Liver (tissue), 9 donors: ENCODE measurements around the gene KIAA0513. TPM values are rescaled to one million over a fixed set of nuclear protein-coding genes. Genes with fewer than 3 reads are reported as not detected.
A peak's percentile ranks its signal among the peaks of the same experiment; 100 is the strongest.

ENCODE experiments used
- DNase-seq: peaks from one replicate; pipeline ENCODE4 v3.0.0-alpha.2; 2017; ENCODE audit warnings: low spot score
- H3K27ac ChIP-seq, 2 donors: one replicate each; pipeline ENCODE4 v1.7.0; 2013; ENCODE audit warnings: inconsistent platforms in 2 of 2, low read length in 2 of 2, control low read depth in 1 of 2, low read depth in 1 of 2, mild to moderate bottlenecking in 1 of 2
- H3K27me3 ChIP-seq, 4 donors: one replicate each; pipeline versions ENCODE4 v1.6.1 to v1.7.0; 2013; ENCODE audit warnings: low read length in 3 of 4, inconsistent platforms in 1 of 4, mild to moderate bottlenecking in 1 of 4, moderate library complexity in 1 of 4; ENCODE audit not compliant: control insufficient read depth in 4 of 4, insufficient read depth in 4 of 4
- H3K36me3 ChIP-seq, 4 donors: one replicate each; pipeline versions ENCODE4 v1.6.1 to v1.7.0; 2013; ENCODE audit warnings: low read length in 3 of 4, mild to moderate bottlenecking in 3 of 4, low read depth in 1 of 4, moderate library complexity in 1 of 4; ENCODE audit not compliant: control insufficient read depth in 4 of 4, insufficient read depth in 3 of 4
- H3K4me1 ChIP-seq, 4 donors: one replicate each; pipeline versions ENCODE4 v1.6.1 to v1.7.0; 2013; ENCODE audit warnings: low read length in 3 of 4, mild to moderate bottlenecking in 3 of 4, moderate library complexity in 1 of 4; ENCODE audit not compliant: control insufficient read depth in 4 of 4, insufficient read depth in 4 of 4
- H3K4me3 ChIP-seq, 3 donors: one replicate each; pipeline versions ENCODE4 v1.6.1 to v1.7.0; 2013; ENCODE audit warnings: low read length in 3 of 3, control low read depth in 1 of 3, low read depth in 1 of 3, mild to moderate bottlenecking in 1 of 3
- H3K9ac ChIP-seq, 2 donors: one replicate each; pipeline ENCODE4 v1.7.0; 2013; ENCODE audit warnings: low read length in 2 of 2, mild to moderate bottlenecking in 2 of 2, moderate library complexity in 2 of 2, control low read depth in 1 of 2, low read depth in 1 of 2
- H3K9me3 ChIP-seq, 4 donors: one replicate each; pipeline versions ENCODE4 v1.6.1 to v1.7.0; 2013; ENCODE audit warnings: low read length in 3 of 4; ENCODE audit not compliant: control insufficient read depth in 4 of 4
- ATF3 ChIP-seq: IDR thresholded peaks from 2 replicates; pipeline ENCODE4 v1.6.1; 2016; ENCODE audit warnings: antibody characterized with exemption
- CTCF ChIP-seq: fragments of 150-350 bp; IDR thresholded peaks from 2 replicates; pipeline ENCODE4 v1.5.1; 2017; ENCODE audit warnings: improper control_type of control experiment, low read depth, low read length; ENCODE audit not compliant: missing input control
- EGR1 ChIP-seq, 2 donors: IDR thresholded peaks; 2 replicates each; pipeline ENCODE4 v1.6.1; 2016 to 2018; ENCODE audit warnings: antibody characterized with exemption in 2 of 2, low read depth in 2 of 2
- FOXA1 ChIP-seq: IDR thresholded peaks from 2 replicates; pipeline ENCODE4 v1.6.1; 2016; ENCODE audit warnings: antibody characterized with exemption
- FOXA2 ChIP-seq: IDR thresholded peaks from 2 replicates; pipeline ENCODE4 v1.6.1; 2016; ENCODE audit warnings: antibody characterized with exemption
- GABPA ChIP-seq, 2 donors: IDR thresholded peaks in 1 of 2; conservative IDR thresholded peaks in 1 of 2; 2 replicates each; pipeline ENCODE4 v1.6.1; 2016; ENCODE audit warnings: antibody characterized with exemption in 2 of 2, mild to moderate bottlenecking in 1 of 2, moderate library complexity in 1 of 2
- HNF4A ChIP-seq, 2 donors: conservative IDR thresholded peaks; 2 replicates each; pipeline ENCODE4 v1.6.1; 2016; ENCODE audit warnings: antibody characterized with exemption in 2 of 2, mild to moderate bottlenecking in 2 of 2
- NR2F2 ChIP-seq: IDR thresholded peaks from 2 replicates; pipeline ENCODE4 v1.6.1; 2016; ENCODE audit warnings: antibody characterized with exemption
- RAD21 ChIP-seq, 2 donors: IDR thresholded peaks; 2 replicates each; pipeline ENCODE4 v1.6.1; 2016; ENCODE audit warnings: antibody characterized with exemption in 2 of 2, mild to moderate bottlenecking in 2 of 2
- REST ChIP-seq: IDR thresholded peaks from 2 replicates; pipeline ENCODE4 v1.6.1; 2016; ENCODE audit warnings: antibody characterized with exemption, mild to moderate bottlenecking
- SP1 ChIP-seq: IDR thresholded peaks from 2 replicates; pipeline ENCODE4 v1.6.1; 2018; ENCODE audit warnings: antibody characterized with exemption, mild to moderate bottlenecking
- TAF1 ChIP-seq: conservative IDR thresholded peaks from 2 replicates; pipeline ENCODE4 v1.6.1; 2016; ENCODE audit warnings: antibody characterized with exemption, mild to moderate bottlenecking
- YY1 ChIP-seq: IDR thresholded peaks from 2 replicates; pipeline ENCODE4 v1.6.1; 2016; ENCODE audit warnings: antibody characterized with exemption, mild to moderate bottlenecking
- ZBTB33 ChIP-seq: IDR thresholded peaks from 2 replicates; pipeline ENCODE4 v1.6.1; 2016; ENCODE audit warnings: antibody characterized with exemption
- WGBS: extraction: QIAGEN DNeasy Blood & Tissue Kit; methylation state at CpG from one replicate; pipeline ENCODE4 v1.1.7; 2013; 5-methylcytosine and 5-hydroxymethylcytosine counted together
- polyA plus RNA-seq, 2 donors: library from polyadenylated mRNA; stranded (reverse) in 1 of 2; unstranded in 1 of 2; fragments of 200-250 nt in 1 of 2; fragments of >200 nt in 1 of 2; fragmentation: Nextera tagmentation in 1 of 2; extraction: Ambion mirVana in 1 of 2; gene quantifications; one replicate each; pipeline versions ENCODE4 v1.2.1 to v1.2.3, GENCODE V29; 2013 to 2015
- total RNA-seq, 2 donors: library from RNA; depleted of rRNA; stranded (reverse); fragments of >200 nt; gene quantifications; one replicate each; pipeline ENCODE4 v1.2.3, GENCODE V29; 2014
- donor health status: healthy.
- donor health status: healthy.
- donor health status: healthy.
- donor health status: healthy.
- donor health status: healthy.

KIAA0513 gene
- total and polyA plus RNA-seq, 4 donors = 1.5 to 5.9 (median 2.9) TPM

- TF ChIP-seq REST (peak; percentile 52), FOXA2 (no peak), ATF3 (no peak), FOXA1 (no peak)
These were observed 16.4 kb upstream of the KIAA0513 start, which contains the start of gene ZDHHC7 (continued) for GRCh38 chr16:85010931-85011845.

- peaks cover 0 to 25% (median 14%) of the 10 kb centered on the region in 4 donors for H3K4me1 ChIP-seq
- H3K27me3 ChIP-seq = no peaks in the 10 kb centered on the region
- DNase-seq = no peak
- no peaks in the 10 kb centered on the region for H3K36me3 ChIP-seq
- WGBS = 9% methylated on average over 17 of the region's 17 CpGs
- H3K27ac ChIP-seq = peak overlapping the region; percentile 93 to 95
- H3K9ac ChIP-seq = peak overlapping the region; percentile 90 to 94
- H3K9me3 ChIP-seq = no peaks in the 10 kb centered on the region
- TF ChIP-seq TAF1 (peak; percentile 43), NR2F2 (peak; percentile 9), HNF4A (conservative IDR thresholded peaks at IDR 0.05) (no peak), YY1 (peak; percentile 19), GABPA (IDR thresholded peaks at IDR 0.05 in 1 of 2, conservative IDR thresholded peaks at IDR 0.05 in 1 of 2) (no peak), EGR1 (IDR thresholded peaks at IDR 0.05; ENCODE audit: low read depth in 2 of 2) (no peak)
- peak overlapping the region; percentile 80 to 90 (median 89) for H3K4me3 ChIP-seq
These were observed 15.7 kb upstream of the KIAA0513 start for GRCh38 chr16:85011846-85012284.

- no peaks in the 10 kb centered on the region for H3K27me3 ChIP-seq
- no peak for DNase-seq
- H3K4me1 ChIP-seq = peaks cover 0 to 17% (median 11%) of the 10 kb centered on the region in 4 donors
- no peaks in the 10 kb centered on the region for H3K9me3 ChIP-seq
- H3K27ac ChIP-seq = no peak overlapping the region
- 69% methylated on average over 2 of the region's 2 CpGs for WGBS
- TF ChIP-seq CTCF (no peak), FOXA1 (no peak), ZBTB33 (no peak), RAD21 (IDR thresholded peaks at IDR 0.05) (no peak), TAF1 (no peak), FOXA2 (no peak), HNF4A (conservative IDR thresholded peaks at IDR 0.05) (no peak), YY1 (no peak), SP1 (no peak), REST (no peak)
- H3K36me3 ChIP-seq = no peaks in the 10 kb centered on the region
- no peak overlapping the region for H3K9ac ChIP-seq
- H3K4me3 ChIP-seq = no peak overlapping the region
These were observed 13.3 kb upstream of the KIAA0513 start for GRCh38 chr16:85014311-85014710.
